Measurements from ENCODE around the gene TBC1D8. TPM values are rescaled to one million over a fixed set of nuclear protein-coding genes. Genes with fewer than 3 reads are reported as not detected.

The TBC1D8 gene
- total and polyA plus RNA-seq, 9 of the 15 experiments (the other 6 are each of a cell fraction or from before 2014, with no cell fraction given): 0.36 to 1.3 (median 0.82) TPM

GRCh38 chr2:101001691-101002561 is 149.3 kb downstream of the TBC1D8 start, which contains the start of gene RPL31:
Gene RPL31 (plus strand): TSS chr2:101002289. CDS start chr2:101002702, 413 bp downstream.
- intact Hi-C loops (cut with micrococcal nuclease): no loop called here
- peak within 1 kb of the TSS; percentile 97 for H2AFZ ChIP-seq (ENCODE audit: low read depth, low read length)
- no peak for TF ChIP-seq SRSF9 (IDR thresholded peaks at IDR 0.05; ENCODE audit: borderline replicate concordance, low read depth, low read length)
- TF ChIP-seq ATF2 (CRISPR knock-in tag; IDR thresholded peaks at IDR 0.05): peak; percentile 97
- peak; percentile 42; the same call in 1 of the 2 replicates for TF ChIP-seq MTF1 (CRISPR knock-in tag; IDR thresholded peaks at IDR 0.05; ENCODE audit: borderline replicate concordance)
- TF ChIP-seq IFI16 (CRISPR knock-in tag; IDR thresholded peaks at IDR 0.05): no peak
- TF ChIP-seq ZFP91 (CRISPR knock-in tag; IDR thresholded peaks at IDR 0.05): peak; percentile 88
- TF ChIP-seq GTF2B (IDR thresholded peaks at IDR 0.05; ENCODE audit: extremely low read depth, insufficient read length): peak; percentile 76
- TF ChIP-seq DPF2 (IDR thresholded peaks at IDR 0.05): 0 out of 2 replicates have a peak, but pooled peaks have one; percentile 39
- peak; percentile 82; the same call in 1 of the 2 replicates for TF ChIP-seq ZNF175 (CRISPR knock-in tag; IDR thresholded peaks at IDR 0.05; ENCODE audit: low read depth)
- no peak for TF ChIP-seq NCOA6 (IDR thresholded peaks at IDR 0.05)
- TF ChIP-seq FOXM1 (IDR thresholded peaks at IDR 0.05; ENCODE audit: low read depth): 0 out of 2 replicates have a peak, but pooled peaks have one; percentile 36
- TF ChIP-seq FOXM1 (CRISPR knock-in tag; IDR thresholded peaks at IDR 0.05; ENCODE audit: low read depth): peak; percentile 99; the same call in 1 of the 2 replicates
- TF ChIP-seq POLR2H (tag; IDR thresholded peaks at IDR 0.05; ENCODE audit: low read depth): peak; percentile 96
- TF ChIP-seq NEUROD1 (IDR thresholded peaks at IDR 0.05; ENCODE audit: borderline replicate concordance, low read depth, low read length, partially characterized antibody): no peak
- no peak for TF ChIP-seq GATAD2A (IDR thresholded peaks at IDR 0.05)
- TF ChIP-seq ZNF766 (CRISPR knock-in tag; conservative IDR thresholded peaks at IDR 0.05): peak; percentile 80
- peak; percentile 73 to 89 for TF ChIP-seq FOXK2 (conservative IDR thresholded peaks at IDR 0.05 in 1 of 2, IDR thresholded peaks at IDR 0.05 in 1 of 2; ENCODE audit: low read depth in 2 of 2)

More at GRCh38 chr2:101001691-101002561, 149.3 kb downstream of the TBC1D8 start, which contains the start of gene RPL31:
- Histone ChIP-seq H4K20me1 (replicated peaks; ENCODE audit: control insufficient read depth, insufficient read depth, low read length) (peaks cover 18% of the 10 kb centered on the region; the same call in 1 of the 2 replicates), H3K4me3 (peak within 1 kb of the TSS; percentile 86), H3K27ac (ENCODE audit: extremely low read depth, low read depth, low read length) (peak within 1 kb of the TSS; percentile 85), H3K4me1 (replicated peaks in 1 of 2; ENCODE audit: control insufficient read depth in 2 of 2, insufficient read depth in 2 of 2, low read length in 2 of 2) (peaks cover 18% of the 10 kb centered on the region in 2 experiments; a peak in 4 of 5 replicates), H3K9ac (ENCODE audit: insufficient read depth in 1 of 2, low read depth in 2 of 2, low read length in 2 of 2) (peak within 1 kb of the TSS; percentile 83 to 99), H3K9me1 (ENCODE audit: control insufficient read depth, insufficient read depth, low read length) (no peaks in the 10 kb centered on the region), H3K79me2 (ENCODE audit: control insufficient read depth, insufficient read depth, low read length) (peaks cover 48% of the 10 kb centered on the region), H3K9me3 (replicated peaks; ENCODE audit: control insufficient read depth, insufficient read depth, low read depth, low read length) (no peaks in the 10 kb centered on the region), H3K4me2 (ENCODE audit: insufficient read depth, low read length) (peak within 1 kb of the TSS; percentile 94), H3K27me3 (ENCODE audit: control insufficient read depth in 2 of 2, insufficient read depth in 2 of 2, low read length in 2 of 2) (peaks cover 3 to 7% of the 10 kb centered on the region in 2 experiments; a peak in 2 of 5 replicates), H3K36me3 (ENCODE audit: control insufficient read depth, insufficient read depth, low read length) (peaks cover 45% of the 10 kb centered on the region)
- ChIA-PET CTCF (ENCODE audit: low intra/inter-chr PET ratio) (no interaction called here), POLR2A (interaction anchor here (0.5 to 2.5 kb wide), 37 partner anchors 10 to 711 kb away, joined by 3 to 17 read pairs (median 3); partner anchors contain the start of genes CNOT11 and RNF149)
- no TSS peak for BruUV-seq (replicated peaks)
- in situ Hi-C loops (cut with MboI): no loop called here
- FAIRE-seq (peak; percentile 95), DNase-seq (ENCODE audit: extremely low read depth in 1 of 4, low spot score in 3 of 4) (peak; percentile 94 to 98 (median 96)), ATAC-seq (peak; percentile 94)
- WGBS (ENCODE audit: insufficient coverage, low coverage, missing lambda C conversion rate): 14% methylated on average over 40 of the region's 59 CpGs

All from K562 (cell line).